ENCODE measurements around the gene RYR2. TPM values are rescaled to one million over a fixed set of nuclear protein-coding genes. Genes with fewer than 3 reads are reported as not detected.

Gene RYR2
- polyA plus RNA-seq, 1 of the 3 experiments (the other 2 are of a cell fraction): under 0.01 TPM

GRCh38 chr1:237229333-237229732, 187.3 kb downstream of the RYR2 start (continued):
- TF ChIP-seq, protein P1, sequence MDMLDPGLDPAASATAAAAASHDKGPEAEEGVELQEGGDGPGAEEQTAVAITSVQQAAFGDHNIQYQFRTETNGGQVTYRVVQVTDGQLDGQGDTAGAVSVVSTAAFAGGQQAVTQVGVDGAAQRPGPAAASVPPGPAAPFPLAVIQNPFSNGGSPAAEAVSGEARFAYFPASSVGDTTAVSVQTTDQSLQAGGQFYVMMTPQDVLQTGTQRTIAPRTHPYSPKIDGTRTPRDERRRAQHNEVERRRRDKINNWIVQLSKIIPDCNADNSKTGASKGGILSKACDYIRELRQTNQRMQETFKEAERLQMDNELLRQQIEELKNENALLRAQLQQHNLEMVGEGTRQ (IDR thresholded peaks at IDR 0.05; ENCODE audit: borderline replicate concordance, low read depth, low read length): no peak
- TF ChIP-seq CHD2 (IDR thresholded peaks at IDR 0.05; ENCODE audit: low read length, partially characterized antibody): no peak

GRCh38 chr1:237232501-237232900, 190.5 kb downstream of the RYR2 start:
- TF ChIP-seq TAF1 (IDR thresholded peaks at IDR 0.05; ENCODE audit: borderline replicate concordance, low read depth, low read length) (no peak), GATA2 (CRISPR knock-in tag; IDR thresholded peaks at IDR 0.05) (no peak), USF1 (IDR thresholded peaks at IDR 0.05; ENCODE audit: borderline replicate concordance, low read depth) (no peak), FOXJ3 (CRISPR knock-in tag; IDR thresholded peaks at IDR 0.05) (no peak), GABPA (IDR thresholded peaks at IDR 0.05; ENCODE audit: low read depth) (no peak), RXRA (IDR thresholded peaks at IDR 0.05; ENCODE audit: borderline replicate concordance, low read depth) (no peak), TCF12 (IDR thresholded peaks at IDR 0.05) (no peak), YY1 (IDR thresholded peaks at IDR 0.05; ENCODE audit: low read depth) (no peak), MAX (IDR thresholded peaks at IDR 0.05; ENCODE audit: low read depth) (no peak), JUND (IDR thresholded peaks at IDR 0.05) (no peak), FOSL2 (IDR thresholded peaks at IDR 0.05; ENCODE audit: borderline replicate concordance, low read depth) (no peak), ZBTB33 (IDR thresholded peaks at IDR 0.05; ENCODE audit: borderline replicate concordance, low read depth) (no peak), ELF1 (IDR thresholded peaks at IDR 0.05) (no peak), SMC3 (IDR thresholded peaks at IDR 0.05; ENCODE audit: low read depth, low read length) (no peak), NRF1 (IDR thresholded peaks at IDR 0.05; ENCODE audit: low read depth, low read length) (no peak), MXI1 (IDR thresholded peaks at IDR 0.05; ENCODE audit: low read depth, low read length) (no peak), FOXM1 (IDR thresholded peaks at IDR 0.05; ENCODE audit: low read depth) (no peak), TEAD4 (IDR thresholded peaks at IDR 0.05; ENCODE audit: borderline replicate concordance, insufficient read depth) (no peak)
- TF ChIP-seq, protein P2, sequence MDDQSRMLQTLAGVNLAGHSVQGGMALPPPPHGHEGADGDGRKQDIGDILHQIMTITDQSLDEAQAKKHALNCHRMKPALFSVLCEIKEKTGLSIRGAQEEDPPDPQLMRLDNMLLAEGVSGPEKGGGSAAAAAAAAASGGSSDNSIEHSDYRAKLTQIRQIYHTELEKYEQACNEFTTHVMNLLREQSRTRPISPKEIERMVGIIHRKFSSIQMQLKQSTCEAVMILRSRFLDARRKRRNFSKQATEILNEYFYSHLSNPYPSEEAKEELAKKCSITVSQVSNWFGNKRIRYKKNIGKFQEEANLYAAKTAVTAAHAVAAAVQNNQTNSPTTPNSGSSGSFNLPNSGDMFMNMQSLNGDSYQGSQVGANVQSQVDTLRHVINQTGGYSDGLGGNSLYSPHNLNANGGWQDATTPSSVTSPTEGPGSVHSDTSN (IDR thresholded peaks at IDR 0.05): no peak
- TF ChIP-seq, protein P3, sequence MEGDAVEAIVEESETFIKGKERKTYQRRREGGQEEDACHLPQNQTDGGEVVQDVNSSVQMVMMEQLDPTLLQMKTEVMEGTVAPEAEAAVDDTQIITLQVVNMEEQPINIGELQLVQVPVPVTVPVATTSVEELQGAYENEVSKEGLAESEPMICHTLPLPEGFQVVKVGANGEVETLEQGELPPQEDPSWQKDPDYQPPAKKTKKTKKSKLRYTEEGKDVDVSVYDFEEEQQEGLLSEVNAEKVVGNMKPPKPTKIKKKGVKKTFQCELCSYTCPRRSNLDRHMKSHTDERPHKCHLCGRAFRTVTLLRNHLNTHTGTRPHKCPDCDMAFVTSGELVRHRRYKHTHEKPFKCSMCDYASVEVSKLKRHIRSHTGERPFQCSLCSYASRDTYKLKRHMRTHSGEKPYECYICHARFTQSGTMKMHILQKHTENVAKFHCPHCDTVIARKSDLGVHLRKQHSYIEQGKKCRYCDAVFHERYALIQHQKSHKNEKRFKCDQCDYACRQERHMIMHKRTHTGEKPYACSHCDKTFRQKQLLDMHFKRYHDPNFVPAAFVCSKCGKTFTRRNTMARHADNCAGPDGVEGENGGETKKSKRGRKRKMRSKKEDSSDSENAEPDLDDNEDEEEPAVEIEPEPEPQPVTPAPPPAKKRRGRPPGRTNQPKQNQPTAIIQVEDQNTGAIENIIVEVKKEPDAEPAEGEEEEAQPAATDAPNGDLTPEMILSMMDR (IDR thresholded peaks at IDR 0.05): no peak
- ChIA-PET POLR2A (no interaction called here), CTCF (no interaction called here)
- WGBS (ENCODE audit: low lambda C conversion rate): 7% methylated on average over 4 of the region's 4 CpGs
- Histone ChIP-seq H2AFZ (ENCODE audit: low read depth) (no peak overlapping the region), H3K79me2 (ENCODE audit: insufficient read depth) (no peaks in the 10 kb centered on the region), H3K27me3 (ENCODE audit: insufficient read depth) (no peaks in the 10 kb centered on the region), H3K36me3 (replicated peaks in 1 of 2; ENCODE audit: control insufficient read depth in 1 of 2, insufficient read depth in 2 of 2, low read length in 1 of 2) (no peaks in the 10 kb centered on the region), H3K9me2 (no peaks in the 10 kb centered on the region), H3K4me2 (no peak overlapping the region), H3F3A (replicated peaks; ENCODE audit: insufficient read depth) (no peaks in the 10 kb centered on the region), H4K20me1 (ENCODE audit: insufficient read depth) (no peaks in the 10 kb centered on the region), H3K4me1 (ENCODE audit: control insufficient read depth in 1 of 2, insufficient read depth in 2 of 2, low read depth in 1 of 2, low read length in 1 of 2) (no peaks in the 10 kb centered on the region; a peak in 1 of 4 replicates), H3K9me3 (no peaks in the 10 kb centered on the region), H3K4me3 (ENCODE audit: low read depth in 2 of 2, low read length in 1 of 2) (no peak overlapping the region), H3K9ac (no peak overlapping the region), H3K27ac (ENCODE audit: low read depth in 2 of 2, low read length in 1 of 2) (no peak overlapping the region)
- DNase-seq: no peak

Measured in SK-N-SH (cell line).